ENCODE results near the gene PECR.
"Not testable (repeated sequence)": the region's sequence is repeated elsewhere in the genome, so short reads cannot be mapped to it uniquely, and the experiment has no call there.

PECR gene

GRCh38 chr2:215998636-215999035 is 83.0 kb downstream of the PECR start:
- no peak for ATAC-seq

- ATAC-seq = no peak
Measured at GRCh38 chr2:215997219-215997618, 84.4 kb downstream of the PECR start.

GRCh38 chr2:215994911-215995310 is 86.7 kb downstream of the PECR start:
- ATAC-seq = no peak

GRCh38 chr2:215988556-215989207 is 92.9 kb downstream of the PECR start:
- not testable (repeated sequence) for ATAC-seq

All from activated CD4-positive, CD25-positive, alpha-beta regulatory T cell treated with anti-CD3 and anti-CD28 coated beads, Interleukin-2, amount 50 U/mL, for 24 hours (primary cell).